K562 (cell line): ENCODE results near the gene SDCCAG8. TPM values are rescaled to one million over a fixed set of nuclear protein-coding genes. Genes with fewer than 3 reads are reported as not detected.

Experiments
- ADNP ChIP-seq: fragments of 200-800 bp; sonication (Bioruptor generic); IDR thresholded peaks from 2 replicates; pipeline ENCODE4 v1.6.1; 2016; ENCODE audit warnings: missing genetic modification characterization, missing compliant biosample characterization
- CBFA2T3 ChIP-seq: fragments of 450-650 bp; IDR thresholded peaks from 2 replicates; pipeline ENCODE4 v1.6.1; 2017
- CEBPG ChIP-seq, 3 experiments: fragments of 200-800 bp in 1 of 3; sonication (Bioruptor generic) in 1 of 3; sonication (generic) in 1 of 3; formaldehyde crosslinking in 1 of 3; IDR thresholded peaks in 2 of 3; conservative IDR thresholded peaks in 1 of 3; 2 replicates each; pipeline versions ENCODE4 v1.6.1 to v1.8.0; 2016 to 2022; ENCODE audit warnings: missing compliant biosample characterization in 2 of 3, missing genetic modification characterization in 2 of 3, mild to moderate bottlenecking in 1 of 3, missing genetic modification reagents in 1 of 3
- CTBP1 ChIP-seq: fragments of 450-650 bp; IDR thresholded peaks from 2 replicates; pipeline ENCODE4 v1.6.1; 2016; ENCODE audit warnings: borderline replicate concordance
- DDX20 ChIP-seq: fragments of 450-650 bp; IDR thresholded peaks from 2 replicates; pipeline ENCODE4 v1.6.1; 2016; ENCODE audit warnings: missing genetic modification characterization, low read depth, mild to moderate bottlenecking, missing compliant biosample characterization, moderate library complexity
- FOXK2 ChIP-seq, 2 experiments: fragments of 450-650 bp; IDR thresholded peaks in 1 of 2; conservative IDR thresholded peaks in 1 of 2; 2 replicates each; pipeline ENCODE4 v1.6.1; 2016; ENCODE audit warnings: low read depth in 2 of 2, mild to moderate bottlenecking in 1 of 2
- GABPB2 ChIP-seq: fragments of 250-450 bp; sonication (Bioruptor Pico); conservative IDR thresholded peaks from 2 replicates; pipeline ENCODE4 v1.5.1; 2021; ENCODE audit warnings: mild to moderate bottlenecking
- GTF3C2 ChIP-seq: IDR thresholded peaks from 3 replicates; pipeline ENCODE4 v1.6.1; 2011; ENCODE audit warnings: borderline replicate concordance, mild to moderate bottlenecking, moderate library complexity; ENCODE audit not compliant: insufficient read length; ENCODE audit errors: extremely low read depth
- HDAC3 ChIP-seq: fragments of 450-650 bp; IDR thresholded peaks from 2 replicates; pipeline ENCODE4 v1.6.1; 2018; ENCODE audit warnings: borderline replicate concordance, mild to moderate bottlenecking, moderate library complexity; ENCODE audit not compliant: partially characterized antibody
- HMG20B ChIP-seq: fragments of 250-450 bp; sonication (Bioruptor Pico); IDR thresholded peaks from 2 replicates; pipeline ENCODE4 v1.5.0; 2021; ENCODE audit warnings: mild to moderate bottlenecking
- JUNB ChIP-seq: fragments of 450-650 bp; formaldehyde crosslinking; conservative IDR thresholded peaks from 2 replicates; pipeline ENCODE4 v1.4.0; 2020; ENCODE audit warnings: mild to moderate bottlenecking
- NFATC3 ChIP-seq: fragments of 450-650 bp; IDR thresholded peaks from 2 replicates; pipeline ENCODE4 v1.6.1; 2017; ENCODE audit warnings: mild to moderate bottlenecking
- RBM39 ChIP-seq: fragments of 200-400 bp; formaldehyde crosslinking; optimal IDR thresholded peaks from 2 replicates; pipeline ENCODE3; 2018; ENCODE audit warnings: low read depth, low read length
- SRSF9 ChIP-seq: fragments of 200-400 bp; formaldehyde crosslinking; IDR thresholded peaks from 2 replicates; pipeline ENCODE4 v1.6.1; 2017; ENCODE audit warnings: low read depth, low read length, borderline replicate concordance
- STAG1 ChIP-seq: sonication (generic); formaldehyde crosslinking; IDR thresholded peaks from 2 replicates; pipeline ENCODE4 v1.5.0; 2020; ENCODE audit warnings: missing genetic modification reagents, borderline replicate concordance
- TEAD1 ChIP-seq, 2 experiments: fragments of 450-650 bp in 1 of 2; sonication (generic) in 1 of 2; formaldehyde crosslinking; IDR thresholded peaks; 2 replicates each; pipeline versions ENCODE4 v1.4.0 to v1.8.0; 2020 to 2022; ENCODE audit warnings: mild to moderate bottlenecking in 2 of 2, missing genetic modification reagents in 1 of 2
- ZBTB12 ChIP-seq: fragments of 250-450 bp; sonication (Bioruptor Pico); IDR thresholded peaks from 2 replicates; pipeline ENCODE4 v1.4.0; 2020
- ZBTB26 ChIP-seq: fragments of 450-650 bp; formaldehyde crosslinking; IDR thresholded peaks from 2 replicates; pipeline ENCODE4 v1.4.0; 2022; ENCODE audit warnings: missing genetic modification characterization
- ZBTB43 ChIP-seq: sonication (generic); formaldehyde crosslinking; IDR thresholded peaks from 2 replicates; pipeline ENCODE4 v1.8.0; 2023; ENCODE audit warnings: mild to moderate bottlenecking, missing genetic modification reagents
- ZC3H11A ChIP-seq: IDR thresholded peaks from 2 replicates; pipeline ENCODE4 v1.6.1; 2012; ENCODE audit warnings: low read depth, low read length, improper control_type of control experiment
- ZNF140 ChIP-seq: fragments of 250-450 bp; sonication (Bioruptor Pico); IDR thresholded peaks from 2 replicates; pipeline ENCODE4 v1.8.0; 2021; ENCODE audit warnings: moderate library complexity, mild to moderate bottlenecking, inconsistent platforms
- ZSCAN32 ChIP-seq: fragments of 450-650 bp; formaldehyde crosslinking; IDR thresholded peaks from 2 replicates; pipeline ENCODE4 v1.4.0; 2020; ENCODE audit warnings: mild to moderate bottlenecking, moderate library complexity
- polyA plus RNA-seq, 8 experiments: library from polyadenylated mRNA; depleted of rRNA in 4 of 8; stranded (reverse) in 5 of 8; unstranded in 3 of 8; fragments of >200 nt; fragmentation: Nextera tagmentation in 2 of 8; fragmentation: Illumina TruSeq in 1 of 8; extraction: Ambion mirVana in 2 of 8; extraction: Trizol in 1 of 8; gene quantifications; 2 replicates each; pipeline versions ENCODE4 v1.2.1 to v1.2.3, GENCODE V29; 2011 to 2014; ENCODE audit warnings: inconsistent platforms in 1 of 8, missing spikeins in 1 of 8
- total RNA-seq, 7 experiments: library from RNA; depleted of rRNA in 6 of 7; stranded (reverse); fragments of >200 nt in 6 of 7; fragmentation: Illumina TruSeq in 2 of 7; extraction: Trizol in 2 of 7; gene quantifications; 2 replicates each; pipeline versions ENCODE4 v1.2.1 to v1.2.3, GENCODE V29; 2011 to 2021; ENCODE audit warnings: low replicate concordance in 1 of 7

The SDCCAG8 gene
- total and polyA plus RNA-seq, 9 of the 15 experiments (the other 6 are each of a cell fraction or from before 2014, with no cell fraction given) = 17.9 to 36.7 (median 25.4) TPM

GRCh38 chr1:243254233-243254926 is 1.5 kb upstream of the SDCCAG8 start (continued):
- TF ChIP-seq JUNB (CRISPR knock-in tag) (no peak), RBM39 (no peak), CBFA2T3 (no peak), TEAD1 (CRISPR knock-in tag; IDR thresholded peaks at IDR 0.05) (peak in 1 of 2 experiments; percentile 59; a peak in 1 of 4 replicates), FOXK2 (conservative IDR thresholded peaks at IDR 0.05 in 1 of 2, IDR thresholded peaks at IDR 0.05 in 1 of 2; ENCODE audit: low read depth in 2 of 2) (peak in 1 of 2 experiments; percentile 35; a peak in 2 of 4 replicates), ZNF140 (CRISPR knock-in tag) (no peak), ADNP (tag) (no peak), HDAC3 (no peak), ZBTB12 (CRISPR knock-in tag) (0 out of 2 replicates have a peak, but pooled peaks have one; percentile 7), CTBP1 (peak; percentile 7), SRSF9 (no peak), DDX20 (tag) (no peak), ZC3H11A (no peak), ZBTB26 (CRISPR knock-in tag) (no peak), NFATC3 (no peak), STAG1 (no peak), ZSCAN32 (no peak), CEBPG (CRISPR knock-in tag; IDR thresholded peaks at IDR 0.05) (no peak), CEBPG (tag; conservative IDR thresholded peaks at IDR 0.05 in 1 of 2, IDR thresholded peaks at IDR 0.05 in 1 of 2) (no peak), ZBTB43 (CRISPR knock-in tag) (no peak), GABPB2 (CRISPR knock-in tag) (no peak), HMG20B (CRISPR knock-in tag) (no peak), GTF3C2 (no peak)
